Transverse colon (tissue), 4 donors: Measurements from ENCODE around the gene RBM5. TPM values are rescaled to one million over a fixed set of nuclear protein-coding genes. Genes with fewer than 3 reads are reported as not detected.

Experiments
- DNase-seq: peaks from one replicate; pipeline ENCODE4 v3.0.0-alpha.2; 2019
- H3K27ac ChIP-seq, 4 donors: fragments of 200-600 bp; sonication (generic); 2 replicates each; pipeline ENCODE4 v1.5.1; 2016 to 2018; ENCODE audit warnings: inconsistent platforms in 4 of 4
- H3K27me3 ChIP-seq: fragments of 200-600 bp; sonication (generic); 2 replicates; pipeline ENCODE4 v1.5.1; 2017; ENCODE audit warnings: inconsistent platforms
- H3K36me3 ChIP-seq, 4 donors: fragments of 200-600 bp; sonication (generic); 2 replicates each; pipeline ENCODE4 v1.5.1; 2017 to 2019; ENCODE audit warnings: inconsistent platforms in 4 of 4
- H3K4me1 ChIP-seq, 4 donors: fragments of 200-600 bp; sonication (generic); 2 replicates each; pipeline ENCODE4 v1.5.1; 2017 to 2020; ENCODE audit warnings: inconsistent platforms in 4 of 4
- H3K4me3 ChIP-seq, 4 donors: fragments of 200-600 bp; sonication (generic); 1 replicate in 1 of 4; 2 replicates in 3 of 4; pipeline versions ENCODE4 v1.5.1 to v1.6.1; 2017 to 2019; ENCODE audit warnings: inconsistent platforms in 4 of 4
- H3K9me3 ChIP-seq, 2 donors: fragments of 200-600 bp; sonication (generic); 2 replicates each; pipeline ENCODE4 v1.5.1; 2017 to 2019; ENCODE audit warnings: inconsistent platforms in 2 of 2
- CTCF ChIP-seq, 5 experiments: fragments of 200-600 bp in 3 of 5; fragments of 450-650 bp in 2 of 5; sonication (generic) in 3 of 5; IDR thresholded peaks; 1 replicate in 2 of 5; 2 replicates in 3 of 5; pipeline ENCODE4 v1.5.1; 2016 to 2017; ENCODE audit warnings: antibody characterized with exemption in 5 of 5, inconsistent platforms in 3 of 5, mild to moderate bottlenecking in 2 of 5, moderate library complexity in 1 of 5
- EP300 ChIP-seq: sonication (generic); formaldehyde crosslinking; IDR thresholded peaks from one replicate; pipeline ENCODE4 v1.6.1; 2017; ENCODE audit warnings: antibody characterized with exemption, low read depth
- POLR2A ChIP-seq: fragments of 450-650 bp; IDR thresholded peaks from one replicate; pipeline ENCODE4 v1.6.1; 2016; ENCODE audit warnings: antibody characterized with exemption, mild to moderate bottlenecking, moderate library complexity
- POLR2AphosphoS5 ChIP-seq, 3 donors: sonication (generic); formaldehyde crosslinking; IDR thresholded peaks; one replicate each; pipeline ENCODE4 v1.6.1; 2016; ENCODE audit warnings: antibody characterized with exemption in 3 of 3
- WGBS, 2 donors: methylation state at CpG; one replicate each; pipeline ENCODE4 v1.1.5; 2018; ENCODE audit warnings: low coverage in 1 of 2; 5-methylcytosine and 5-hydroxymethylcytosine counted together
- in situ Hi-C, 4 donors: fragments of 200-750 bp; cut with MboI; loops; one replicate each; pipeline versions ENCODE4 v1.15.0 to v1.15.1; 2017; ENCODE audit warnings: low sequenced_read_pairs in 3 of 4, low pct_ligation_motif_present in 1 of 4, low pct_unique_long_range_greater_than_20kb in 1 of 4
- intact Hi-C: fragments of 100-400 bp; cut with DNase I; formaldehyde crosslinking; loops from one replicate; pipeline ENCODE4 v1.15.1; 2023; ENCODE audit warnings: low total_unique reads
- total RNA-seq, 4 donors: library from RNA; depleted of rRNA; stranded (reverse); fragments of >200 nt; gene quantifications; one replicate each; pipeline ENCODE4 v1.1.0, GENCODE V29; 2016

RBM5 gene
- total RNA-seq, 4 donors from 2014 or later: 238 to 391 (median 304) TPM

DNA sequence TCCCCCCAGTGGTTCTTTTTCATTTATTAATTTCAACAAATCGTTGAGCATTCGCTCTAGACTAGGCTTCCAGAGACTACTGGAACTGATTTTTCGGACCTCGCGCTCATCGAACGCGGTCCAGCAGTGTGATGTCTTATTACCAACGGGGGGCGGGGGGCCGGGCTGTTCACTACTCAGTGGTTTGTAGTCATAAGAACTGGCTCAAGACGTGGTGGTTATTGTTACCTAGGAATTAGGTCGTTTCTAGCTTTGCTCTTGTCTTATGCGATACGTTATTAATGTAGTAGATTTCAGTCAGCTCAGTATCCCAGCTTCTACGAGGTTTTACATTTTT, 858 bp downstream of the RBM5 start:
- H3K27me3 ChIP-seq: no peaks in the 10 kb centered on the region
- TF ChIP-seq CTCF (IDR thresholded peaks at IDR 0.05) (no peak), POLR2AphosphoS5 (IDR thresholded peaks at IDR 0.05) (no peak), POLR2A (no peak), EP300 (no peak)
- H3K4me1 ChIP-seq: peaks cover 13 to 26% (median 17%) of the 10 kb centered on the region in 4 donors
- WGBS, 2 donors: 0% methylated on average over 15 to 16 of the region's 16 CpGs
- H3K36me3 ChIP-seq: peaks cover 4 to 40% (median 21%) of the 10 kb centered on the region in 4 donors
- no peaks in the 10 kb centered on the region for H3K9me3 ChIP-seq
- H3K27ac ChIP-seq: peak overlapping the region; percentile 92 to 97 (median 94)
- H3K4me3 ChIP-seq: peak overlapping the region; percentile 80 to 95 (median 89)
- in situ Hi-C loops: no loop called here
- intact Hi-C loops: no loop called here
- no peak for DNase-seq

GRCh38 chr3:50090984-50091383, 2.3 kb downstream of the RBM5 start:
- Histone ChIP-seq H3K27ac (no peak overlapping the region), H3K4me1 (peaks cover 13 to 36% (median 26%) of the 10 kb centered on the region in 4 donors), H3K36me3 (peaks cover 4 to 54% (median 28%) of the 10 kb centered on the region in 4 donors), H3K4me3 (peak overlapping the region in 1 of 4 donors; percentile 95), H3K9me3 (no peaks in the 10 kb centered on the region), H3K27me3 (no peaks in the 10 kb centered on the region)
- in situ Hi-C loops (no loop called here), intact Hi-C loops (no loop called here)
- no peak for TF ChIP-seq POLR2AphosphoS5 (IDR thresholded peaks at IDR 0.05)
- no peak for TF ChIP-seq CTCF (IDR thresholded peaks at IDR 0.05)
- no peak for TF ChIP-seq POLR2A
- no peak for TF ChIP-seq EP300
- DNase-seq: no peak

- DNase-seq: peak; percentile 44
- H3K36me3 ChIP-seq: peaks cover 4 to 95% (median 44%) of the 10 kb centered on the region in 4 donors
- H3K4me1 ChIP-seq: peaks cover 9 to 24% (median 21%) of the 10 kb centered on the region in 4 donors
- H3K27me3 ChIP-seq: no peaks in the 10 kb centered on the region
- 66 to 72% methylated on average over 4 to 5 of the region's 5 CpGs for WGBS, 2 donors
- TF ChIP-seq POLR2AphosphoS5 (IDR thresholded peaks at IDR 0.05) (peak in 1 of 3 donors; percentile 14), EP300 (no peak)
- no peak overlapping the region for H3K4me3 ChIP-seq
- intact Hi-C loops (no loop called here), in situ Hi-C loops (no loop called here)
- no peaks in the 10 kb centered on the region for H3K9me3 ChIP-seq
- no peak overlapping the region for H3K27ac ChIP-seq
Measured at GRCh38 chr3:50095352-50095998, 6.8 kb downstream of the RBM5 start.

DNA sequence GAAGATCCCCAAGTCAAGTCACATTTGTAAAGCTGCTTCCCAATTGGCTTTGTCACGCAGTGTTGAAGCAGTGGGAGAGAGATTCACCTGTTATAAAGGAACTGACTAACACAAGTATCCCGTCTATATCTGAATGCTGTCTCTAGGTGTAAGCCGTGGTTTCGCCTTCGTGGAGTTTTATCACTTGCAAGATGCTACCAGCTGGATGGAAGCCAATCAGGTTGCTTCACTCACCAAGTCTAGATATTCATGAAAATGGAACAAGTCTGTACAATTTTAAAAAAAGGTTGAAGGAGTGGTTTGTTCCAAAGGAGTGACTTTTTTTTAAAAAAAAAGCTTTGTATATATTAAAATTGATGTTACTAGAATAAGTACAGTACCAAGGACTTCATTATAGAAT, 11.7 kb downstream of the RBM5 start:
- WGBS, 2 donors: 90 to 95% methylated on average over 5 of the region's 5 CpGs
- in situ Hi-C loops (no loop called here), intact Hi-C loops (no loop called here)
- Histone ChIP-seq H3K27ac (no peak overlapping the region), H3K4me1 (peaks cover 0 to 4% (median 3%) of the 10 kb centered on the region in 4 donors), H3K9me3 (no peaks in the 10 kb centered on the region), H3K27me3 (no peaks in the 10 kb centered on the region), H3K36me3 (peaks cover 0 to 97% (median 43%) of the 10 kb centered on the region in 4 donors), H3K4me3 (no peak overlapping the region)
- no peak for DNase-seq
- no peak for TF ChIP-seq EP300
- no peak for TF ChIP-seq POLR2AphosphoS5 (IDR thresholded peaks at IDR 0.05)

GRCh38 chr3:50100956-50101845, 12.5 kb downstream of the RBM5 start:
- no peak overlapping the region for H3K27ac ChIP-seq
- H3K4me3 ChIP-seq: no peak overlapping the region
- H3K36me3 ChIP-seq: peaks cover 0 to 97% (median 43%) of the 10 kb centered on the region in 4 donors
- H3K27me3 ChIP-seq: no peaks in the 10 kb centered on the region
- no peak for TF ChIP-seq EP300
- DNase-seq: no peak
- in situ Hi-C loops: no loop called here
- intact Hi-C loops: no loop called here
- WGBS, 2 donors: 85 to 86% methylated on average over 2 to 4 of the region's 4 CpGs
- H3K4me1 ChIP-seq: no peaks in the 10 kb centered on the region
- H3K9me3 ChIP-seq: no peaks in the 10 kb centered on the region
